Measurements from ENCODE around the gene XXYLT1. TPM values are rescaled to one million over a fixed set of nuclear protein-coding genes. Genes with fewer than 3 reads are reported as not detected.

Gene XXYLT1
- total RNA-seq, 1 donor from 2014 or later = 8.9 TPM

DNA sequence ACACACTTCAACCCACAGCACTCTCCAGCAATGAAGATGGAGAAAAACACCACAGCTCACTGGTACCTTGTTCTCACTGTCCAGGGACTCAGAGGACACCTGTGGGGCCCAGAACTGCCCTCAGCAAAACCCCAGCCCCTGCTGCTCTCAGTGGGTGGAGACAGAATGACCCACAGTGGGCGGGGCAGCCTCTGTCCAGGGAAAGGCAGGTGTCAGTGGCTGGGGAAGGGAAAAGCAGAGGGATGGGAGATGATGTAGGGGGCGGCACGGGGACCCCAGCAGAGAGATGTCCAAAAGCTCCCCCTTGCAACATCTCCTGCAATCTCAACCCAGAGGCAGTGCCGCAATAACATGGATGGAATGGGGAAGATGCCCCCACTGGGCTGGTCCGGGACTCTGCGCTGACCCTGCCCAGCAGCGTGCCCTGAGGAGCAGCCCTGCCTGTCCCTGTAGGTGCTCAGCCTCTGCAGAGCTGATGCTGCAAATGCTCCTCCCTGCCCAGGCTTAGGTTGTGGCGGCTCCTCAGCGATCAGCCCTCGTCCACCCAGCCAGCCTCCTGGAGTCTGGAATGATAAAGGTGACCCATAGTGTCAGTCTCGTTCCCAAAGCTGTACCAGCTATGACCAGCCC, 193.9 kb downstream of the XXYLT1 start:
- TF ChIP-seq, protein P1, sequence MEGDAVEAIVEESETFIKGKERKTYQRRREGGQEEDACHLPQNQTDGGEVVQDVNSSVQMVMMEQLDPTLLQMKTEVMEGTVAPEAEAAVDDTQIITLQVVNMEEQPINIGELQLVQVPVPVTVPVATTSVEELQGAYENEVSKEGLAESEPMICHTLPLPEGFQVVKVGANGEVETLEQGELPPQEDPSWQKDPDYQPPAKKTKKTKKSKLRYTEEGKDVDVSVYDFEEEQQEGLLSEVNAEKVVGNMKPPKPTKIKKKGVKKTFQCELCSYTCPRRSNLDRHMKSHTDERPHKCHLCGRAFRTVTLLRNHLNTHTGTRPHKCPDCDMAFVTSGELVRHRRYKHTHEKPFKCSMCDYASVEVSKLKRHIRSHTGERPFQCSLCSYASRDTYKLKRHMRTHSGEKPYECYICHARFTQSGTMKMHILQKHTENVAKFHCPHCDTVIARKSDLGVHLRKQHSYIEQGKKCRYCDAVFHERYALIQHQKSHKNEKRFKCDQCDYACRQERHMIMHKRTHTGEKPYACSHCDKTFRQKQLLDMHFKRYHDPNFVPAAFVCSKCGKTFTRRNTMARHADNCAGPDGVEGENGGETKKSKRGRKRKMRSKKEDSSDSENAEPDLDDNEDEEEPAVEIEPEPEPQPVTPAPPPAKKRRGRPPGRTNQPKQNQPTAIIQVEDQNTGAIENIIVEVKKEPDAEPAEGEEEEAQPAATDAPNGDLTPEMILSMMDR (IDR thresholded peaks at IDR 0.05) = no peak
- Histone ChIP-seq H3K27ac (no peak overlapping the region), H3K36me3 (no peaks in the 10 kb centered on the region), H3K4me1 (peaks cover 28% of the 10 kb centered on the region), H3K27me3 (ENCODE audit: low read depth) (no peaks in the 10 kb centered on the region), H3K4me3 (no peak overlapping the region), H3K9me3 (no peaks in the 10 kb centered on the region)
- DNase-seq = peak; percentile 25
- no peak for ATAC-seq
- intact Hi-C loops (cut with DNase I) = no loop called here

DNA sequence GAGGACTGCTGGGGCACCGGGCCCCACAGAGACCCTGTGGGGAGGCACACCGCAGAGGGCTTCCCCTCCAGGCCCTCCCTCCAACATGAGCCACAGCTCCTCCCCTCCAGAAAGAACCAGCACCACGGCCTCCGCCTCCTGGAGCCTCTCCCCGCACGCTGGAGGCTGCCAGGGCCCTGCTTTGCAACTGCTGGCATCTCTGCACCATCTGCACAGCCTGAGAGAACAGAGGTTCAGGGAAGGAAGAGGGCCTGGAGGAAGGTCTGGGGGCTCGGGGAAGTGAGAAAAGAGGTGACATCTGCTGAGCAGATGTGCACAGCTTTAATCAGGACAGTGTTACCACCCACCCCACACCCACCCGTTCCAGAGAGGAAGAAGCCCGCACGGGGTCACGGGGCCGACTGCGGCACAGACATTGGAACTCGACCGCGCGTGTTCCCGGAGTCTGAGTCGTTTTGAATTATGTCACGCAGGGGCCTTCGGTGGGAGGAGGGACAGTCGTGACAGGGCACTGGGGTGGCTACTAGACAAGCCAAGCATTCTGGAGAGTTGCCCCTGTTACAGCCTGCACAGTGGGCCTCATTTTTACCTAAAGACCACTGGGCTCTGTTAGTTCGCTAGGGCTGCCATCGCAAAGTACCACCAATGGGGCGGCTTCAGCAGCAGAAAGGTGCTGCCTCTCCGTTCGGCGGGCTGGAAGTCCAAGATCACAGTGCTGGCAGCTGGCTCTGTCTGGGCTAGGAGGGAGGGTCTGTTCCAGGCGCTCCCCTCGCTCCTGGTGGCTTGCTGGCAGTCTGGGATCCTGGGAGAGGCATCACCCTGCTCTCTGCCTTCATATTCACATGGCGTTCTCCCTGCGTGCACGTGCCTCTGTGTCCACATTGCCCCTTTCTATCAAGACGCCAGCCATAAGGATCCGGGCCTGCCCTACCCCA, 194.8 kb downstream of the XXYLT1 start:
- Histone ChIP-seq H3K9me3 (no peaks in the 10 kb centered on the region), H3K4me1 (peaks cover 19% of the 10 kb centered on the region), H3K4me3 (no peak overlapping the region), H3K27me3 (ENCODE audit: low read depth) (no peaks in the 10 kb centered on the region), H3K36me3 (no peaks in the 10 kb centered on the region), H3K27ac (no peak overlapping the region)
- TF ChIP-seq, protein P1 (IDR thresholded peaks at IDR 0.05) = no peak
- DNase-seq (peak; percentile 38), ATAC-seq (no peak)
- intact Hi-C loops (cut with DNase I) = no loop called here

DNA sequence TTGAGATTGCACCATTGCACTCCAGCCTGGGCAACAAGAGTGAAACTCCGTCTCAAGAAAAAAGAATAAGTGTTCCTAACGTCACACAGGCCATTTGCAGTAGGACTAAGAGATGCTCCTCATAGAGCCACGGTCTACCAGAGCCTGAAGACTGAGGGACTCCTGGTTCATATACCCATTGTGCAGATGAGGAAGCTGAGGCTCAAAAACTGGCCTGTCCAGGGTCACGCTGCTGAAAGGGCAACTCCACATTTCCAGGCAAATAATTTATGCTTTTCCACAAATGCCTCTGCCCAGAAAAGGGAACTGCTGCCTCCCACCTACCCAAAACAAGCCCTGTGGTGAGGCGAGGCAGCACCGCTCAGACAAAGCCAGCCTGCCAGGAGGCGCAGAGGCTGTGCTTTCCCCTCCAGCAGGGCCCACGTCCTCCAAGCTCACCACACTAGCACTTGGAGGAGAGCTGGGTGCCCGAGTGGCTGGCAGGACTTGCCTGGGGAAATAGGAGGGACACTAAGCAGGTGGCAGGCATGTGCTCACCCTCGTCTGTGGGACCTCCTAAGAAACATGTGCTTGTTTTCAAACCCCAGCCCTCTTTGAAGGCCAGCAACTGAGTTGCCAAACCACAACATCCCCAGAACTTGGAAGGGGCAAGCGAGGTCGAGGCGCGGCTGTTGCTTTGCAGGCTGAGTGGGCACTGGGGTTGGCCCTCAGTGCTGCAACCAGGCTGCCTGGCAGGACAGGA, 195.6 kb downstream of the XXYLT1 start:
- DNase-seq (peak; percentile 35), ATAC-seq (no peak)
- Histone ChIP-seq H3K27ac (no peak overlapping the region), H3K36me3 (no peaks in the 10 kb centered on the region), H3K9me3 (no peaks in the 10 kb centered on the region), H3K27me3 (ENCODE audit: low read depth) (no peaks in the 10 kb centered on the region), H3K4me3 (no peak overlapping the region), H3K4me1 (peaks cover 13% of the 10 kb centered on the region)
- intact Hi-C loops (cut with DNase I) = no loop called here
- TF ChIP-seq, protein P1 (IDR thresholded peaks at IDR 0.05) = no peak

DNA sequence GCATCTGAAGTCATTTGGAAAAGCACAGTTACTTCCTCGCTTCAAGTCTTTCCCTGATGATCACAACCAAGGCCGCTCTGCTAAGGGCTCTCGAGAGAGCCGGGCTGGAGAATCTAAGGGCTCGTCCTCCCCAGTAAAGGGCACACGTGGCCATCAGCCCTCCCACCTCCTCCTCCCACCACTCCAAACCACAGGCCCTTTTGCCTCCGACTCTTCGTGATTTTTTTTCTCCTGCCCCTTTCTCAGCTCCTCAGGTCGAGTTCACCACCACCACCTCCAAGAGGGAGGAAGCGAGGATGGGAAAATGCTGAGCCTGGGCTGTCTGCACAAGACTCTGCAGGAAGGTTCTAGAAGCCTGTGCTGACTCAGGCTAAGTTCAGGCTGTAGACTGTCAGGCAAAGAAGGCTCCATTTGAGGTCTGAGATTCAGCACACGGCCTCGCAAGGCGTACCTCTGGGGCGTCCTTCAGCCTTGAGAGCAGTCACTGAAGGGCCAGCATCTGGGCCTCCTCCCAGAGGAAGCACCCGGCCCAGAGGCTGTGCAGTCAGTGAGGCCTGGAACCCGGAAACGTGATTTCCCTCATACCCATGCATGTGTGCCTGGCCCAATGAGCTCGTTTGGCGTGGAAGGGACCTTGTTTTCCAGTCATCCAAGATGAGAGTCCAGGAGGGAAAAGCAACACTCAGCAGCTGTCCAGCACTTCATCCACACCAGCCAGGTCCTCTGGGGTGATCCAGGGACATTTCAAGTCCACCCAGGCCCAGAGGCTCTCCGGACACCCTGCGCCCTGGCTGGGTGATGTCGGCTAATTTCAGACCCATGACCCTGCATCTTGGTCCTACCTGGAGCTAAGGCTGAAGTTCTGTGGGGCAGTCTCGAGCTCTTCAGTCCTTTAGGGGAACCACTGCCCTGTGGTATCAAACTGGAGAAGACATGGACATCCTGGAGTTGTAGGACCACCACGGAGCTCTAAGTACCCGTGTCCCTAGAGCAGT, 196.8 kb downstream of the XXYLT1 start:
- TF ChIP-seq, protein P1 (IDR thresholded peaks at IDR 0.05) = no peak
- Histone ChIP-seq H3K27me3 (ENCODE audit: low read depth) (no peaks in the 10 kb centered on the region), H3K4me1 (peaks cover under 1% of the 10 kb centered on the region), H3K36me3 (peaks cover 7% of the 10 kb centered on the region), H3K27ac (no peak overlapping the region), H3K4me3 (no peak overlapping the region), H3K9me3 (no peaks in the 10 kb centered on the region)
- DNase-seq = peak; percentile 21
- no peak for ATAC-seq
- intact Hi-C loops (cut with DNase I) = no loop called here
